GM11168 (cell line): ENCODE measurements around the gene IL17B.
"Not testable (repeated sequence)": the region's sequence is repeated elsewhere in the genome, so short reads cannot be mapped to it uniquely, and the experiment has no call there.

Experiments used
- in situ Hi-C: fragments of 300-500 bp; cut with MboI; formaldehyde crosslinking; loops from one replicate; pipeline ENCODE4 v1.12.0; 2022; ENCODE audit warnings: low sequenced_read_pairs; ENCODE audit not compliant: unreplicated experiment

The IL17B gene

DNA sequence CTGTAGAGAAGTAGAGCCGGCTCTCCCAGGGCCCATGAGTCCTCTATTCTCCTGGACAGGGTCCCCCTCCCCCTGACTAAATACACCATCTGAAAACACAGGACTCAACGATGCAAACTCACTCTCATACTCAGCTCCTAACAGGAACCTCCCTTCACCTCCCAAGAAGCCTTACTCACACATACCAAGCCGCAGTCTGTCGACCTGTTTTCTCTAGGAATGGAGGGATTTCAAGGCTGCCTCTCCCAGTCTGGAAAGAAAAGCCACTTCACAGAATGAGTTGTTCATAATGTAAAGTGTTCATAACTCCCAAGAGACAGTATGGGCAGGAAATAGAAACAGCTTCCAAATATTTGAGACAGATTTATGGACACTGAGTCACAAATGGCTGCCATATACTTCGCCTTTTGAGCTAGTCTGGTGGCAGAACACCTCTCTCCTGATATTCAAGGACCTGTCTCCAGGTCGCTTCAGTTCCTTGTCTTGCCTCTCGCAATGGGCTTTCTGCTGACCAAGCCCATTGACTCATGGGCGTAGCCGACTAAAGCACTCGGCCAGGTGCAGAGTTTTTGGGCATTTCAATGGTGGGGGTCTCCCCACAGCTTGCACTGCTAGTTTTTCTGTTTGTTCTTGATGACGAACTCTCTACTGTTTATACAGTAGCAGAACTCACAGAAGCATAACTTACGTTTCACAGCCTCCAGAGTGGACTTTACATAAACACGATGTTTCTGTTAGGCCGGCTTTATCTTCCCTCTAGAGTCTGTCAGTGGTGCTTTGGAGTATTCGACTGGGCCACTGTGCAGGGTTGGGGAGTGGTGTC, 25.0 kb upstream of the IL17B start:
- in situ Hi-C loops = no loop called here

DNA sequence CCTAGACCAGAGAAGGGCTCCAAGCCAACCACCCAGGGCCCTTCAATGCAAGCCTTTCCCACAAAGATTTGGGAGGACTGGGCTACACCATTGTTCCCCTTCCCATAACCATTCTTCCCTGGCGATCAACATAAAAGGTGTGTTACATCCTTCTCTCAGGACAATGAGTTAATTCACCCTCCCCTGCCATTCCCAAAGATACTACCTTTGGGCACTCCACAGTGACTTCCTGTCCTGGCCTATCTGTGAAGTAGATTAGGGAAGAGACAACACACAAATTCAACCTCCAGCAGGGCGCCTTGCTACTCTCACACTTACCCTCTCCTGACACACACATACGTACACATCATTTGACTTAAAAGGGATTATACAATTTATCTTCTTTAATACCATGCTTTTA, 23.2 kb upstream of the IL17B start:
- in situ Hi-C loops = no loop called here

DNA sequence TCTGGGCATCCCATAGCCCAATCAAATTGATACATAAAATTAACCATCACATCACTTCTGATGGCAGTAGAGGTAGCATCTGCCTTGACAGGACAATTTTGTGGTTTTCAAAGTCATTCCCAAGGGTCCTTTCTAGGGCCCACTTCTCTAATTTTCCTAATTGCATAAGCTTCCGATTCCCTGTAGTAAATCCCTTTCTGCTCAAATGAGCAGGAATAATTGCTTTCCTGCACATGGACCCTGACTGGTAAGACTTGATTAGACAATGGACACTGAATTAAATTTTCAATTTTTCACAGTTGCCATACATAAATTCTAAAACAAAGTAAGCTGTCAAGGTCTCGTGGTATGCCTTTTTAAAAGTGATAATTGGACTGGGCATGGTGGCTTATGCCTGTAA, 22.0 kb upstream of the IL17B start:
- in situ Hi-C loops = no loop called here

DNA sequence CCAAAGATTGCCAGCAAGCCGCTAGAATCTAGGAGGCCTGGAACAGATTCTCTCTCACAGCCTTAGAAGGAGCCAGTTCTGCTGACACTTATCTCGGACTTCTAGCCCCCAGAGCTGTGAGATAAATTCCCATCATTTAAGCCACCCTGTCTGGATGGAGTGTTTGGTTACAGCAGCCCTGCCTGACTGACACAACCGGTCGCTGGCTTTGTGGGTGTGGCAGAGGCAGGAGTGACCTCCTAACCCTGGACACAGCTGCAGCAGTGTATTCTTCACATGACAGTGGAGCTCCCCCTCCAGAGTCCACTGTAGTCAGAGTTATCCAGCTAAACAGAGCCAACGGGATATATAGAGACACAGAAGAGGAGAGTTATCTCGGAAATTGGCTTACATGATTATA, 21.2 kb upstream of the IL17B start:
- in situ Hi-C loops = no loop called here

DNA sequence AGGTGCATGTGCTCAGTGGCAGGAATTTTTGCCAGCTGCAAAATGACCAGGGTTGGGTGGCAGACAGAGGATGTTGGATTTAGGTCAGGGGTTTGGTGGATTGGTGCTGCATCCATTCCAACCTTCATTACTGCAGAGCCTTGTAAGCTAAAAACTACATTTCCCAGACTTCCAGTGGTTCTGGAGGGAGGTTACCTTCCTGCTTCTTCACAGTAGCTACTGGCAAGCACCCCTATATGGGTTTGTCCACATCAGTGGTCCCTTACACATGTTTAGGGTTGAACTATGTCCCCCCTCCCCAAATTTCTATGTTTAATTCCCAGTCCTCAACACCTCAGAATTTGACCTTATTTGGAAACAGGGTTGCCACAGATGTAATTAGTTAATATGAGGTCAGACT, 20.7 kb upstream of the IL17B start:
- in situ Hi-C loops = no loop called here

DNA sequence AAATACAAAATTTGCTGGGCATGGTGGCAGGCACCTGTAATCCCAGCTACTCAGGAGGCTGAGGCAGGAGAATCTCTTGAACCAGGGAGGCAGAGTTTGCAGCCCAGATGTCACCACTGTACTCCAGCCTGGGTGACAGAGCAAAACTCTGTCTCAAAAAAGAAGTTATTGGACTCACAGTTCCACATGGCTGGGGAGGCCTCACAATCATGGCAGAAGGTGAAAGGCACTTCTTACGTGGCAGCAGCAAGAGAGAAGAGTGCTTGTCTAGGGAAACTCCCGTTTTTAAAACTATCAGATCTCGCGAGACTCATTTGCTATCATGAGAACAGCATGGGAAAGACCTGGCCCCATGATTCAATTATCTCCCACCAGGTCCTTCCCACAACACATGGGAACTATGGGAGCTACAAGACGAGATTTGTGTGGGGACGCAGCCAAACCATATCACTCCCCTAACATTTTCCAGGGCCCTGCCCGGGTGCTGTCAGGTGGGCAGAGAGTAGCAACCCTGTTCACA, 19.7 kb upstream of the IL17B start:
- in situ Hi-C loops = not testable (repeated sequence)

DNA sequence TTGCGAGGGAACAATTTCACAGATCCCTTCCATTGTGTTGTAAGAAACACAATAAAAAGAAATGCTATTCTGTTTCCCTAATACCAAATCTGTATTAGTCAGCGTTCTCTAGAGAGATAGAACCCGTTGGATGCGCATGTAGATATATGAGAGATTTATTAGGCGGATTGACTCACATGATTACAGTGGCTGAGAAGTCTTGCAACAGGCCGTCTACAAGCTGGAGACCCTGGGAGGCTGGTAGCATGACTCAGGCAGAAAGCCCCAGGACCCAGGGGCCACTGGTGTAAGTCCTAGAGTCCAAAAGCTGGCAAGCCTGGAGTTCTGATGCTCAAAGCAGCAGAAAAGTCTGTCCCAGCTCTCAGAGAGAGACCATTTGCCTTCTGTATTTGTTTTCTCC, 18.4 kb upstream of the IL17B start:
- in situ Hi-C loops = no loop called here

DNA sequence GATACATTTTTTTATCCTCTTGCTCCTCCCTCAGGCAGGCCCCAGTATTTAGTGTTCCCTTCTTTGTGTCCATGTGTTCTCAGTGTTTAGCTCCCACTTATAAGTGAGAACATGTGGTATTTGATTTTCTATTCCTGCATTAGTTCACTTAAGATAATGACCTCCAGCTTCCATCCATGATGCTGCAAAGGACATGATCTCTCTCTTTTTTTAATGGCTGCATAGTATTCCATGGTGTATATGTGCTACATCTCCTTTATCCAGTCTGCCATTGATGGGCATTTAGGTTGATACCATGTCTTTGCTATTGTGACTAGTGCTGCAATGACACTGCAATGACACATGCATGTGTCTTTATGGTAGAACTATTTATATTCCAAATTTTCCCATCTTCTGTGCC, 15.9 kb upstream of the IL17B start:
- in situ Hi-C loops = not testable (repeated sequence)

DNA sequence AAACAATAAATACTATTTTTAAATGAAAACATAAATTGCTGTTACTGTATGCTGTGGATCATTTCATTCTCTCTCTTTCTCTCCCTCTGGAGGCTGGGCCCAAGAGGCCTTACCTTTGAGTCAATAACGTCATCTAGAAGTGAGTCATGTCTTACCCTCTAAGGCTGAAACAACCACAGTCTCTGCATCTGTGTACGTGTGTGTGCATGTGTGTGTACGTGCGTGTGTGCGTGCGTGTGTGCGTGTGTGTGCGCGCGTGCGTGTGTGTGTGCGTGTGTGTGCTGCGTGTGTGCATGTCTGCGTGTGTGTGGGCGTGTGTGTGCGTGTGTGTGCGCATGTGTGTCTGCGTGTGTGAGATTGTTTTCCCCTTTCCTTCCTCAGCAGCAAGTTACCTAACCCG, 13.6 kb upstream of the IL17B start:
- in situ Hi-C loops = no loop called here

DNA sequence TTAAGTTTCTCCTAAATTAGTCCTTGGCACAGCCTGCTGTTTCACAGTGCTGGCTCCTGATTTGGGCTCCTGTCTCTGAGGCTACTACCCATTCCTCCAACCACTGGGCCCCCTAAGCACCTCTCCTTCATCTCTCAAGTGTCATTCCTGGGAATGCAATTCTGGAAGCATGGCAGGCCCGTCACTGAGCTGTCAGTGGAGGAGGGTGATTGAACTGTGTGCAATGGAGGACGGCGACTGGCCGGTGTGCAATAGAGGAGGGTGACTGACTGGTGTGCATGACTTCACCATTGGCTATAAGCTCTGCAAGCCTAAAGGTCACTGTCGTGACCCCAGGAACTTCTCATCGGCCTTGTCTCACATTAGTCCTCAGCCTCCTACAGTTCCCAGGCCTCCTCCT, 12.4 kb upstream of the IL17B start:
- in situ Hi-C loops = no loop called here

DNA sequence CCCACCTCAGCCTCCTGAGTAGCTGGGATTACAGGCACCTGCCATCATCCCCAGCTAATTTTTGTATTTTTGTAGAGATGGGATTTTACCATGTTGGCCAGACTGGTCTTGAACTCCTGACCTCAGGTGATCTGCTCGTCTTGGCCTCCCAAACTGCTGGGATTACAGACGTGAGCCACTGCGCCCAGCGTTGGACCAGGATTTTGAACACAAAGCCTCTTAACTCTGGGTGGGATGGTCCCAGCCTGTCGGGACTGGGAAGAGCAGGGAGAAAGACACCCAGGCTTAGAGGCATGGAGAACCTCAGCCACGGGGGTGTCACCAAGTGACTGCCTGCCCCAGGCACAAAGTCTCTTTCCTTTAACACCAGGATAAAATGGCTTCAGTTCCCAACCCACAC, 12.0 kb upstream of the IL17B start:
- in situ Hi-C loops = not testable (repeated sequence)

DNA sequence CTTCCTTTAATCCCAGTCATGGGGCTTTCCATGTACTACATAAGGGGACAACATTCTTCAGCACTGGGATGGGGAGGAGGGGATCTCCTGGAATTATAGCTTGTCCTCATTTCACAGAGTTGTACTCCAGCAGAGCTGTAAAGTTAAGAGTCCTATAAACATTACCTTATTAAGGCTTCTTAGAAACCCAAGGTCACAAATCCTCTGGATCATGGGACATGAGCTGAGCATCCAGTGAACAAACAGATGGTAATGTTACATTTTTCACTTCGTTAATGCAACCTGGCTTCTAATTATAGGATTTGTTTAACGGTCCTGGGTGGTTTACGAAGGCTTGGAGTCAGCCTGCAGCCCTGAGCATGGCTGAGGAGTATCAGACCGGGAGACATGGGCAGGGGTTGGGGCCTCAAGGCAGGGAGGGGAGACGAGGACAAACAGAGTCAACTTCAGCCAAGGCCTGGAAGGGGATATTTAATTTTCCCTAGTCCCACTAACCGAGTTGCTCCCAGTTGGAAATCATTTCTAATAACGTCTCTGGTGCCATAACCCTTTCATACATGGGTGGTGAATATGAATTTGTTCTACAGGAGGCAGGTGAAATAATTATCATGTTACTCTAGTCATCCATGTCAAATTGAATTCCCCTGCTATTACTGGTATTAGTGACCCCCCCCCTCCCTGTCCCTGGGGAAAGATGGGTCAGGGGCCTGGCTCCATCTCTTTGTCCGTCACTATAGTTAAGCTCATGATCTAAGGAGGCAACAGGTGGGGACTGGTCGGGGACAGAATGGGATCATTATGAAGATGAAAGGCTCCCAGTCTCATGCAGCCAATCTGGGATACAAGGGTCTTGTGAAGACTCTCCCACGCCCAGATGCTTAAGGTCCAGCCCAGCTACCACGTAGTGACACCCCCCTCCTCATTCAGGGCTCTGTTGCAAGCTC, 10.7 kb upstream of the IL17B start:
- in situ Hi-C loops = loop anchor here (10.0 kb wide), 1 partner anchor 175 kb away; no protein-coding TSS in a partner anchor

DNA sequence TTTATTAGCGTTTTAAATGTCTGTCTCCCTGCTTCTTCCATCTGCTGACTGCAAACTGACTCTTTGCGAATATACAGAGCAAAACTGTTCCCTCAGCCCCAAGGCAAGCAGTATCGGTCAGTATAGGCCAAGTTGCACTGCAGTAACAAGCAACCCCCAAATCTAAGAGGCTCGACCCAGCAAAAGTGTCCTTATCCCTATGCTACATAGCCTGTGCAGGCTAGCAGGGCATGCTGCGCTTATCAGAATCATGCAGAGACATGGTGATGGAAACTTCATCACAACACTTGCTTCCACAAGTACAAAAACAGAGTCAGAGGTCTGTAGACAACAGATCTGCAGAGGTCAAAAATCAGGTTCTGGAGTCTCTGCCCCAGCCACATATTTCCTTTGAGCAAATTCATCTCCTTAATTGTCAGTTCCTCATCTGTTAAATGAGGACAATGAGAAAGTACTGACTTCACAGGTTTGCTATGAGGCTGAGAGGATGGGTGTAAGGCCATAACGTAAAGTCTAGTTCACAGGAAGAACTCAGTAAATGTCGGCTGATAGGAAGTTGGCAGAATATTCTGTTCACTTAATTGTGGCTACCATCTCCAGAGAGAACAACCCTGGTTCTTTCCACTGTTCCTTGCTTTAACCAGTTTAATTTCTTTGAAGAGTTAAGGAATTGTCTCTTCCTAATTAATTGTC, 9.6 kb upstream of the IL17B start:
- in situ Hi-C loops = loop anchor here (10.0 kb wide), 1 partner anchor 176 kb away; no protein-coding TSS in a partner anchor

DNA sequence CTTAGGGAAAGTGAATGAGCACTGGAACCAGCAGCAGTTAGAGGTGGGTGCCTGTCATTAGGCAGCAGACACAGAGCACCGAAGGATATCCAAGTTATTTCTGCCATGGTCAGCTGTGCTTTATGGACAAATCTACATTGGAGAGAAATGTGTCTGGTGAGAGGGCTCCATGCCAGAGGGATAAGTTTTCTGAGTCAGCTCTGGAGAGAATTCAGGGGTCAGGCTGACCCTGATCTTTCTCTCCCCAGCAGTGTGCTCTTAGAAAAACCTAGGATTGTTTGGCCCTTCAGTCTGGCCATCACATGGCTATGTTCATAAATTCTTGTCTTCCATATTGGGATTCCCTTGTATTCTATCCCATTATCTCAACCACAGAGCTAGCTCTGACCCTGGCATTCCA, 8.9 kb upstream of the IL17B start:
- in situ Hi-C loops = loop anchor here (10.0 kb wide), 1 partner anchor 177 kb away; no protein-coding TSS in a partner anchor

DNA sequence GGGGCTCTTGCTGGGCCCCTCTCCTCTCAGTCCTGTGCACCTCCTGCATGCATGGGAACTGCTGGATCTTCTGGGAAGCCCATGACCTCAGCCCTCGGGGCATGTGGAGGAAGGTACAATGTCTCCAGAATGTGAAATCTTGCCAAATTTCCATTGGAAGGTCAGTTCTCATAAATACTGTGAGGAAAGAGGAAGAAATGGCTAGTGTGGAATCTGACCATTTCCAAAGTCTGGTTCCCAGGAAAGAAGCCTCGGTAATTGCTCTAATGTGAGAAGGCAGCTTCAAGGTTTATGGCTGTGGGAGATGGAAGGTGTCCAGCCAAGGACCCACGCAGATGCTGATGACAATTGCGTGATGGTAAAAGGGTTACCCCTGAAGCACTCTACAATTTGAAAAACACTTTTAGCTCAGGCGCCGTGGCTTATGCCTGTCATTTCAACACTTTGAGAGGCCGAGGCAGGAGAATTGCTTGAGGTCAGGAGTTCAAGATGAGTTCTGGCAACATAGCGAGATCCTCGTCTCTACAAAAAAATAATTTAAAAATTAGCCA, 8.1 kb upstream of the IL17B start:
- in situ Hi-C loops = loop anchor here (10.0 kb wide), 1 partner anchor 178 kb away; no protein-coding TSS in a partner anchor

DNA sequence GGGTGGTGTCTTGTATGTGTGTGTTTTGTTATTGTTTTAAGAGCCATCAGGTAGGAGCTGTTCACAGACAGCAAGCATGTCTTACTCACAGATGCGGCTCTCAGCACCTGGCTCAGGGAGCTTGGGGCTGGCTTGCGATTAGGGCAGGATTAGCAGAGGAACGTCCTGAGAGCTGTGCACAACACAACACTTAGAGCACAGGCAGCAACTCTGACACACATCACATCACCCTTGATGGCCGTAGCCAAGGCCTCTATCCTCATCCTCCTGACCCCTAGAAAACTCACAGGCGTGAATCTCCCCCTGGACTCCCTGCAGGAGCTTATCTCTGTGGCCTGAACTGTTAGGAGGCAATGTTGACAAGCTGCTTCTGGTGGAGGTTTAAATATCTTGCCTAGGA, 7.1 kb upstream of the IL17B start:
- in situ Hi-C loops = loop anchor here (10.0 kb wide), 1 partner anchor 179 kb away; no protein-coding TSS in a partner anchor

DNA sequence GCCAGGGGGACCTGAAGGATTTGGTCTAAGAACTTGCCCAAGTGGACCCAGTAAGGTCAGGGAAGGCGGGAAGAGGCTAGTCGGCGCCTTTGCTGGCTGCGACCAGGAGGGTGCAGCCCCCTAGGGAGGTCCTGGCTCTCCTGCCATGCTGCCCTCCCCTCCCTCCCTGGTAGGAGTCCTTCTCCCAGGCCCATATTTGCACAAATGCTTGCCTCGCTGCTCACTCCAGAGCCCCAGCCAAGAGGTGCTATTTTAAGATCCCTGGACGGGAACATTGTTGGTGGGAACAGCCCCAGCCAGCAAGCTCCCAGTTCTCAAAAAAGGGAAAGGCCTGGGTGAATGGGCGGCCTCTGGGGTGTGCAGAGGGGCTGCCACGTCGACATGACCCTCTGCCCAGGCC, 4.3 kb upstream of the IL17B start:
- in situ Hi-C loops = loop anchor here (10.0 kb wide), 1 partner anchor 181 kb away; no protein-coding TSS in a partner anchor

DNA sequence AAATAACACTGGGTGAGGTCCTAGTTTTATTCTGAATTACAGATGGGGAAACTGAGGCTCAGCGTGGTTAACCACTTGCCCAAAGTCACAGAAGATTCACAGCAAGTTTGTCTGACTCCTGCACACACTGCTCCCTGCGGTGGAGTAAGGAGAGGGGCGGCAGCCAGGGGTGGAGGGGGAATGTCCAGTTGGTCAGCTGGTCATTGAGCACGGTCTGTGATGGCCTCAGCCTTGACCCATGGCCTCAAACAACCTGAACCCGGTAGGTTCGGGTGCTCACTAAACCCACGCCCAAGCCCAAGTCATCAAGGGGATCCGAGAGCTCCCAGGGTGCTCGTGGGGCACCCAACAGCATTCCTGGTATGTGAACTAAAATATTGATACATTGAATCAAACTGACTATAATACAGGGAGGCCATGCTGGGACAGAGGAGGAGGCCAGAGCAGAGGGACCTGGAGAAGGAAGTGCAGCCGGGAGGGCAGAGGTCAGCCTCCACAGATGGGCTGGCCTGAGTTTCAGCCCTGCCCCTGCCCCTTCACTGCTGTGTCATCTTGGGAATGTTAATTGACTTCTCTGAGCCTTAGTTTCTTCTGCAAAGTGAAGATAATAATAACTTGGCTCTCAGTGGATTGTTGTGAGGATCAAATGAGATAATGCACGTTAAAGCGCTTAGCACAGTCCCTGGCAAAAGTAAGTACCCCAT, 3.6 kb upstream of the IL17B start:
- in situ Hi-C loops = loop anchor here (10.0 kb wide), 1 partner anchor 182 kb away; no protein-coding TSS in a partner anchor

DNA sequence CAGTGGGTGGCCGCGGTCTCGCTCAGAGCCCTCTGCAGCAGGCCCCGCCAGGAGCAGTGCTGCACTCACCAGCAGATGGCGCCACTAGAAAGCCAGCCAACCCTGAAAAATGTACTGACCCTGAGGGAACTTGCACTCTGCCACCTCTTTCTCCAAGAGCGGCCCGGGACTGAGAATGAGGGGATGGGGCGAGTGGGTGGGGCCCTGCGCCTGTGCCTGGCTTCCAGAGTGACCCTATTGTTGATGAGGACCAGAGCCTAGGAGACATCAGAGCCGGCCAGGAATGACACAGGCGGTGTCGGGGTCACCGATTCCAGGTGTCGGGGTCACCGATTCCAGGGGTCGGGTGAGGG, 2.9 kb upstream of the IL17B start:
- in situ Hi-C loops = loop anchor here (10.0 kb wide), 1 partner anchor 183 kb away; no protein-coding TSS in a partner anchor
